GM12878 (cell line): ENCODE data around the gene TRIM7. TPM values are rescaled to one million over a fixed set of nuclear protein-coding genes. Genes with fewer than 3 reads are reported as not detected.

ENCODE experiments used
- ASH2L ChIP-seq: fragments of 300-600, 200-600 bp; sonication (generic); IDR thresholded peaks from 2 replicates; pipeline ENCODE4 v1.6.1; 2017; ENCODE audit warnings: low read depth, mild to moderate bottlenecking, borderline replicate concordance
- ATF7 ChIP-seq: fragments of 450-650 bp; IDR thresholded peaks from 2 replicates; pipeline ENCODE4 v1.6.1; 2016; ENCODE audit warnings: low read depth, mild to moderate bottlenecking
- CHD2 ChIP-seq: IDR thresholded peaks from 2 replicates; pipeline ENCODE4 v1.6.1; 2011; ENCODE audit warnings: low read depth, low read length, improper control_type of control experiment, borderline replicate concordance
- E2F8 ChIP-seq: fragments of 450-650 bp; IDR thresholded peaks from 2 replicates; pipeline ENCODE4 v1.6.1; 2018; ENCODE audit warnings: mild to moderate bottlenecking, low read depth, moderate library complexity; ENCODE audit not compliant: partially characterized antibody
- EED ChIP-seq: sonication (generic); IDR thresholded peaks from 2 replicates; pipeline ENCODE4 v1.6.1; 2016; ENCODE audit warnings: antibody characterized with exemption, low read depth
- FOXM1 ChIP-seq: IDR thresholded peaks from 2 replicates; pipeline ENCODE4 v1.6.1; 2012; ENCODE audit warnings: low read depth, mild to moderate bottlenecking, inconsistent platforms, low read length, moderate library complexity
- LARP7 ChIP-seq: fragments of 450-650 bp; IDR thresholded peaks from 2 replicates; pipeline ENCODE4 v1.6.1; 2017; ENCODE audit warnings: mild to moderate bottlenecking
- MEF2A ChIP-seq: IDR thresholded peaks from 2 replicates; pipeline ENCODE4 v1.6.1; 2011; ENCODE audit warnings: low read depth, mild to moderate bottlenecking, low read length, moderate library complexity; ENCODE audit not compliant: insufficient read depth
- NKRF ChIP-seq: fragments of 450-650 bp; conservative IDR thresholded peaks from 2 replicates; pipeline ENCODE4 v1.6.1; 2017; ENCODE audit warnings: mild to moderate bottlenecking, moderate library complexity
- NR2C1 ChIP-seq: fragments of 450-650 bp; IDR thresholded peaks from 2 replicates; pipeline ENCODE4 v1.6.1; 2017; ENCODE audit warnings: antibody characterized with exemption, mild to moderate bottlenecking, moderate library complexity
- POU2F2 ChIP-seq: IDR thresholded peaks from 3 replicates; pipeline ENCODE4 v1.6.1; 2011; ENCODE audit warnings: low read depth, mild to moderate bottlenecking, low read length, borderline replicate concordance
- RBBP5 ChIP-seq: fragments of 200-600 bp; sonication (generic); conservative IDR thresholded peaks from 2 replicates; pipeline ENCODE4 v1.6.1; 2016
- SIN3A ChIP-seq: IDR thresholded peaks from 2 replicates; pipeline ENCODE4 v1.6.1; 2012; ENCODE audit warnings: low read depth, low read length, improper control_type of control experiment
- SREBF2 ChIP-seq: IDR thresholded peaks from 2 replicates; pipeline ENCODE4 v1.6.1; 2012; ENCODE audit warnings: mild to moderate bottlenecking, low read length
- TARDBP ChIP-seq: IDR thresholded peaks from 2 replicates; pipeline ENCODE4 v1.6.1; 2016; ENCODE audit warnings: borderline replicate concordance
- TBL1XR1 ChIP-seq: IDR thresholded peaks from 2 replicates; pipeline ENCODE4 v1.6.1; 2012; ENCODE audit warnings: low read depth, low read length, improper control_type of control experiment
- polyA plus RNA-seq, 11 experiments: library from polyadenylated mRNA; depleted of rRNA in 4 of 11; unstranded in 6 of 11; stranded (reverse) in 5 of 11; fragments of >200 nt; fragmentation: Nextera tagmentation in 4 of 11; fragmentation: Illumina TruSeq in 1 of 11; extraction: Ambion mirVana in 4 of 11; extraction: Trizol in 1 of 11; gene quantifications; 1 replicate in 1 of 11; 2 replicates in 10 of 11; pipeline versions ENCODE4 v1.2.1 to v1.2.3, GENCODE V29; 2011 to 2016; ENCODE audit warnings: inconsistent platforms in 2 of 11, missing spikeins in 2 of 11, low read depth in 1 of 11
- total RNA-seq, 4 experiments: library from RNA; depleted of rRNA in 3 of 4; stranded (reverse); fragments of >200 nt in 3 of 4; fragmentation: Illumina TruSeq in 1 of 4; extraction: Trizol in 1 of 4; gene quantifications; 2 replicates each; pipeline versions ENCODE4 v1.2.1 to v1.2.3, GENCODE V29; 2013 to 2021
- TF ChIP-seq, protein P1 (sequence below): fragments of 450-650 bp; IDR thresholded peaks from 2 replicates; pipeline ENCODE4 v1.6.1; 2016; ENCODE audit warnings: mild to moderate bottlenecking
- TF ChIP-seq, protein P2 (sequence below): fragments of 450-650 bp; IDR thresholded peaks from 2 replicates; pipeline ENCODE4 v1.6.1; 2017; ENCODE audit warnings: mild to moderate bottlenecking, low read depth, inconsistent platforms; ENCODE audit not compliant: poor library complexity, severe bottlenecking
- TF ChIP-seq, protein P3 (sequence below): fragments of 450-650 bp; IDR thresholded peaks from 2 replicates; pipeline ENCODE4 v1.6.1; 2017; ENCODE audit warnings: mild to moderate bottlenecking

The TRIM7 gene
- total and polyA plus RNA-seq, 10 of the 15 experiments (the other 5 are each of a cell fraction or from before 2014, with no cell fraction given): 0.02 to 1.6 (median 0.41) TPM

GRCh38 chr5:181243564-181244343, 38.8 kb upstream of the TRIM7 start, which contains the start of gene RACK1 (continued):
- TF ChIP-seq, protein P1, sequence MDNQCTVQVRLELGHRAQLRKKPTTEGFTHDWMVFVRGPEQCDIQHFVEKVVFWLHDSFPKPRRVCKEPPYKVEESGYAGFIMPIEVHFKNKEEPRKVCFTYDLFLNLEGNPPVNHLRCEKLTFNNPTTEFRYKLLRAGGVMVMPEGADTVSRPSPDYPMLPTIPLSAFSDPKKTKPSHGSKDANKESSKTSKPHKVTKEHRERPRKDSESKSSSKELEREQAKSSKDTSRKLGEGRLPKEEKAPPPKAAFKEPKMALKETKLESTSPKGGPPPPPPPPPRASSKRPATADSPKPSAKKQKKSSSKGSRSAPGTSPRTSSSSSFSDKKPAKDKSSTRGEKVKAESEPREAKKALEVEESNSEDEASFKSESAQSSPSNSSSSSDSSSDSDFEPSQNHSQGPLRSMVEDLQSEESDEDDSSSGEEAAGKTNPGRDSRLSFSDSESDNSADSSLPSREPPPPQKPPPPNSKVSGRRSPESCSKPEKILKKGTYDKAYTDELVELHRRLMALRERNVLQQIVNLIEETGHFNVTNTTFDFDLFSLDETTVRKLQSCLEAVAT: peak; percentile 86
- TF ChIP-seq TARDBP (peak; percentile 68; the same call in 1 of the 2 replicates), TBL1XR1 (peak; percentile 46; the same call in 1 of the 2 replicates), LARP7 (peak; percentile 69), NR2C1 (peak; percentile 89), FOXM1 (peak; percentile 50; the same call in 1 of the 2 replicates), POU2F2 (peak; percentile 87; the same call in 2 of the 3 replicates), CHD2 (no peak), SREBF2 (peak; percentile 52; the same call in 1 of the 2 replicates), SIN3A (peak; percentile 76), NKRF (peak; percentile 84; the same call in 1 of the 2 replicates), RBBP5 (peak; percentile 97; the same call in 1 of the 2 replicates), ATF7 (peak; percentile 98), EED (no peak), MEF2A (no peak), E2F8 (peak; percentile 66), ASH2L (0 out of 2 replicates have a peak, but pooled peaks have one; percentile 49)
- TF ChIP-seq, protein P2, sequence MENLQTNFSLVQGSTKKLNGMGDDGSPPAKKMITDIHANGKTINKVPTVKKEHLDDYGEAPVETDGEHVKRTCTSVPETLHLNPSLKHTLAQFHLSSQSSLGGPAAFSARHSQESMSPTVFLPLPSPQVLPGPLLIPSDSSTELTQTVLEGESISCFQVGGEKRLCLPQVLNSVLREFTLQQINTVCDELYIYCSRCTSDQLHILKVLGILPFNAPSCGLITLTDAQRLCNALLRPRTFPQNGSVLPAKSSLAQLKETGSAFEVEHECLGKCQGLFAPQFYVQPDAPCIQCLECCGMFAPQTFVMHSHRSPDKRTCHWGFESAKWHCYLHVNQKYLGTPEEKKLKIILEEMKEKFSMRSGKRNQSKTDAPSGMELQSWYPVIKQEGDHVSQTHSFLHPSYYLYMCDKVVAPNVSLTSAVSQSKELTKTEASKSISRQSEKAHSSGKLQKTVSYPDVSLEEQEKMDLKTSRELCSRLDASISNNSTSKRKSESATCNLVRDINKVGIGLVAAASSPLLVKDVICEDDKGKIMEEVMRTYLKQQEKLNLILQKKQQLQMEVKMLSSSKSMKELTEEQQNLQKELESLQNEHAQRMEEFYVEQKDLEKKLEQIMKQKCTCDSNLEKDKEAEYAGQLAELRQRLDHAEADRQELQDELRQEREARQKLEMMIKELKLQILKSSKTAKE: no peak
- TF ChIP-seq, protein P3, sequence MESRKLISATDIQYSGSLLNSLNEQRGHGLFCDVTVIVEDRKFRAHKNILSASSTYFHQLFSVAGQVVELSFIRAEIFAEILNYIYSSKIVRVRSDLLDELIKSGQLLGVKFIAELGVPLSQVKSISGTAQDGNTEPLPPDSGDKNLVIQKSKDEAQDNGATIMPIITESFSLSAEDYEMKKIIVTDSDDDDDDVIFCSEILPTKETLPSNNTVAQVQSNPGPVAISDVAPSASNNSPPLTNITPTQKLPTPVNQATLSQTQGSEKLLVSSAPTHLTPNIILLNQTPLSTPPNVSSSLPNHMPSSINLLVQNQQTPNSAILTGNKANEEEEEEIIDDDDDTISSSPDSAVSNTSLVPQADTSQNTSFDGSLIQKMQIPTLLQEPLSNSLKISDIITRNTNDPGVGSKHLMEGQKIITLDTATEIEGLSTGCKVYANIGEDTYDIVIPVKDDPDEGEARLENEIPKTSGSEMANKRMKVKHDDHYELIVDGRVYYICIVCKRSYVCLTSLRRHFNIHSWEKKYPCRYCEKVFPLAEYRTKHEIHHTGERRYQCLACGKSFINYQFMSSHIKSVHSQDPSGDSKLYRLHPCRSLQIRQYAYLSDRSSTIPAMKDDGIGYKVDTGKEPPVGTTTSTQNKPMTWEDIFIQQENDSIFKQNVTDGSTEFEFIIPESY: 0 out of 2 replicates have a peak, but pooled peaks have one; percentile 29
